Smooth muscle cell (in vitro differentiated cells): ENCODE results near the gene RND1. TPM values are rescaled to one million over a fixed set of nuclear protein-coding genes. Genes with fewer than 3 reads are reported as not detected.
"Not testable (repeated sequence)": the region's sequence is repeated elsewhere in the genome, so short reads cannot be mapped to it uniquely, and the experiment has no call there.

ENCODE experiments used
- DNase-seq: peaks from one replicate; lab custom pipeline; 2025; ENCODE audit not compliant: unreplicated experiment; lab: John Stamatoyannopoulos, UW
- H2AFZ ChIP-seq: fragments of 200-600 bp; sonication (generic); 2 replicates; pipeline ENCODE4 v1.6.0; 2016; ENCODE audit warnings: antibody characterized with exemption, low read depth, mild to moderate bottlenecking
- H3F3A ChIP-seq: fragments of 200-600 bp; sonication (generic); 2 replicates; pipeline ENCODE4 v1.6.0; 2017; ENCODE audit warnings: antibody characterized with exemption, low read depth
- H3K27ac ChIP-seq: fragments of 200-600 bp; sonication (generic); 2 replicates; pipeline ENCODE4 v1.5.1; 2016; ENCODE audit warnings: low read depth, mild to moderate bottlenecking
- H3K27me3 ChIP-seq: fragments of 200-600 bp; sonication (generic); 2 replicates; pipeline ENCODE4 v1.6.1; 2016; ENCODE audit warnings: low read depth, mild to moderate bottlenecking
- H3K36me3 ChIP-seq: fragments of 200-600 bp; sonication (generic); 2 replicates; pipeline ENCODE4 v1.5.1; 2016; ENCODE audit warnings: low read depth
- H3K4me1 ChIP-seq: fragments of 200-600 bp; sonication (generic); 2 replicates; pipeline ENCODE4 v1.5.1; 2016; ENCODE audit warnings: low read depth
- H3K4me2 ChIP-seq: fragments of 200-600 bp; sonication (generic); 2 replicates; pipeline ENCODE4 v1.6.0; 2016; ENCODE audit warnings: mild to moderate bottlenecking
- H3K4me3 ChIP-seq: fragments of 200-600 bp; sonication (generic); 2 replicates; pipeline ENCODE4 v1.5.1; 2016; ENCODE audit warnings: mild to moderate bottlenecking
- H3K79me2 ChIP-seq: fragments of 200-600 bp; sonication (generic); 2 replicates; pipeline ENCODE4 v1.6.0; 2016; ENCODE audit warnings: low read depth, mild to moderate bottlenecking
- H3K9ac ChIP-seq: fragments of 200-600 bp; sonication (generic); 2 replicates; pipeline ENCODE4 v1.6.0; 2016; ENCODE audit warnings: low read depth
- H3K9me3 ChIP-seq: fragments of 200-600 bp; sonication (generic); replicated peaks from 2 replicates; pipeline ENCODE4 v1.5.1; 2016; ENCODE audit warnings: low read depth
- H4K20me1 ChIP-seq: fragments of 200-600 bp; sonication (generic); 2 replicates; pipeline ENCODE4 v1.6.0; 2016; ENCODE audit warnings: low read depth
- WGBS: methylation state at CpG from one replicate; pipeline ENCODE4 v1.1.7; 2016; ENCODE audit warnings: low lambda C conversion rate; 5-methylcytosine and 5-hydroxymethylcytosine counted together
- polyA plus RNA-seq: library from polyadenylated mRNA; unstranded; fragments of >200 nt; fragmentation: Nextera tagmentation; extraction: Ambion mirVana; gene quantifications from 2 replicates; pipeline ENCODE4 v1.2.1, GENCODE V29; 2016
- total RNA-seq: library from RNA; depleted of rRNA; stranded (reverse); fragments of >200 nt; gene quantifications from 2 replicates; pipeline ENCODE4 v1.2.3, GENCODE V29; 2014
- TF ChIP-seq, protein P1 (sequence below): fragments of 200-600 bp; sonication (generic); IDR thresholded peaks from 2 replicates; pipeline ENCODE4 v1.5.1; 2017; ENCODE audit warnings: borderline replicate concordance, mild to moderate bottlenecking, antibody characterized with exemption; ENCODE audit not compliant: insufficient read depth, poor library complexity, severe bottlenecking

The RND1 gene
- total and polyA plus RNA-seq, 2 experiments from 2014 or later, result 0.13 to 0.50 TPM

GRCh38 chr12:48851883-48852733 lies 13.6 kb downstream of the RND1 start, which contains the start of gene DDX23:
DDX23 (minus strand) TSS chr12:48852163; CDS start chr12:48845782, 6,381 bp downstream.
- H3K79me2 ChIP-seq, result peaks cover 46% of the 10 kb centered on the region
- DNase-seq, result peak; percentile 84
- peak within 1 kb of the TSS; percentile 86 for H2AFZ ChIP-seq
- H3K27ac ChIP-seq, result peak within 1 kb of the TSS; percentile 46
- H3K36me3 ChIP-seq, result no peaks in the 10 kb centered on the region
- H3F3A ChIP-seq, result no peaks in the 10 kb centered on the region
- H3K4me3 ChIP-seq, result peak within 1 kb of the TSS; percentile 87
- peak within 1 kb of the TSS; percentile 98 for H3K4me2 ChIP-seq
- H3K27me3 ChIP-seq, result no peaks in the 10 kb centered on the region
- H4K20me1 ChIP-seq, result peaks cover 12% of the 10 kb centered on the region
- no peaks in the 10 kb centered on the region for H3K9me3 ChIP-seq
- TF ChIP-seq, protein P1, sequence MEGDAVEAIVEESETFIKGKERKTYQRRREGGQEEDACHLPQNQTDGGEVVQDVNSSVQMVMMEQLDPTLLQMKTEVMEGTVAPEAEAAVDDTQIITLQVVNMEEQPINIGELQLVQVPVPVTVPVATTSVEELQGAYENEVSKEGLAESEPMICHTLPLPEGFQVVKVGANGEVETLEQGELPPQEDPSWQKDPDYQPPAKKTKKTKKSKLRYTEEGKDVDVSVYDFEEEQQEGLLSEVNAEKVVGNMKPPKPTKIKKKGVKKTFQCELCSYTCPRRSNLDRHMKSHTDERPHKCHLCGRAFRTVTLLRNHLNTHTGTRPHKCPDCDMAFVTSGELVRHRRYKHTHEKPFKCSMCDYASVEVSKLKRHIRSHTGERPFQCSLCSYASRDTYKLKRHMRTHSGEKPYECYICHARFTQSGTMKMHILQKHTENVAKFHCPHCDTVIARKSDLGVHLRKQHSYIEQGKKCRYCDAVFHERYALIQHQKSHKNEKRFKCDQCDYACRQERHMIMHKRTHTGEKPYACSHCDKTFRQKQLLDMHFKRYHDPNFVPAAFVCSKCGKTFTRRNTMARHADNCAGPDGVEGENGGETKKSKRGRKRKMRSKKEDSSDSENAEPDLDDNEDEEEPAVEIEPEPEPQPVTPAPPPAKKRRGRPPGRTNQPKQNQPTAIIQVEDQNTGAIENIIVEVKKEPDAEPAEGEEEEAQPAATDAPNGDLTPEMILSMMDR, result no peak
- peaks cover 15% of the 10 kb centered on the region for H3K4me1 ChIP-seq
- WGBS, result 2% methylated on average over 47 of the region's 53 CpGs
- peak within 1 kb of the TSS; percentile 90 for H3K9ac ChIP-seq

DNA sequence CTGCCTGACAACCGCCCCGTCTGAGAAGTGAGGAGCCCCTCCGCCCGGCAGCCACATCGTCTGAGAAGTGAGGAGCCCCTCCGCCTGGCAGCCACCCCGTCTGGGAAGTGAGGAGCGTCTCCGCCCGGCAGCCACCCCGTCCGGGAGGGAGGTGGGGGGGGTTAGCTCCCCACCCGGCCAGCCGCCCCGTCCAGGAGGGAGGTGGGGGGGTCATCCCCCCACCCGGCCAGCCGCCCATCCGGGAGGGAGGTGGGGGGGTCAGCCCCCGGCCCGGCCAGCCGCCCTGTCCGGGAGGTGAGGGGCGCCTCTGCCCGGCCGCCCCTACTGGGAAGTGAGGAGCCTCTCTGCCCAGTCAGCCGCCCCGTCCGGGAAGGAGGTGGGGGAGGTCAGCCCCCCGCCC lies 23.6 kb downstream of the RND1 start:
- H4K20me1 ChIP-seq, result peaks cover 13% of the 10 kb centered on the region
- 98% methylated on average over 7 of the region's 29 CpGs for whole genome bisulfite sequencing
- not testable (repeated sequence) for H3K4me2 ChIP-seq, H3K9me3 ChIP-seq, H3K27ac ChIP-seq, H3F3A ChIP-seq, H3K4me3 ChIP-seq, H2AFZ ChIP-seq, H3K9ac ChIP-seq, H3K27me3 ChIP-seq, H3K79me2 ChIP-seq, H3K4me1 ChIP-seq, DNase-seq
- peaks cover 28% of the 10 kb centered on the region for H3K36me3 ChIP-seq

DNA sequence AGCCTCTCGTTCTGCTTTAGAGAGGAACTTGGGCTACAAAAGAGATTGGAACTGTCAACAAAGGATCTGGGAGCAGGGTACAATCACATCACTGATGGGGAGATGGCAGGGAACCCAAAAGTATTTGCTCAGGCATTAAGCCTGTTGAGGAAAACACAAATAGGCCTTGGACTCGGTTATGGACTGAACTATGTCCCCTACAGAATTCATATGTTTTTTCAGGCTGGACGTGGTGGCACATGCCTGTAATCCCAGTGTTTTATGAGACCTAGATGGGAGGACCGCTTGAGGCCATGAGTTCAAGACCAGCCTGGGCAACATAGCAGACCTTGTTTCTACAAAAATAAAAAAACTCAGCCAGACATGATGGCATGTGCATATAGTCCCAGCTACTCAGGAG lies 27.6 kb downstream of the RND1 start:
- no peaks in the 10 kb centered on the region for H3K79me2 ChIP-seq
- H3K36me3 ChIP-seq, result peaks cover 32% of the 10 kb centered on the region
- H3F3A ChIP-seq, result no peaks in the 10 kb centered on the region
- TF ChIP-seq, protein P1, result no peak
- no peaks in the 10 kb centered on the region for H3K27me3 ChIP-seq
- no peak overlapping the region for H3K27ac ChIP-seq
- H3K4me1 ChIP-seq, result no peaks in the 10 kb centered on the region
- H3K9me3 ChIP-seq, result no peaks in the 10 kb centered on the region
- 96% methylated on average over 4 of the region's 4 CpGs for WGBS
- DNase-seq, result no peak
- no peaks in the 10 kb centered on the region for H4K20me1 ChIP-seq
- H2AFZ ChIP-seq, result no peak overlapping the region
- no peak overlapping the region for H3K9ac ChIP-seq
- H3K4me2 ChIP-seq, result no peak overlapping the region
- no peak overlapping the region for H3K4me3 ChIP-seq

GRCh38 chr12:48832321-48833060 lies 33.2 kb downstream of the RND1 start:
- Histone ChIP-seq H3K36me3 (peaks cover 22% of the 10 kb centered on the region), H3F3A (no peaks in the 10 kb centered on the region), H3K79me2 (no peaks in the 10 kb centered on the region), H3K4me3 (no peak overlapping the region), H3K27me3 (no peaks in the 10 kb centered on the region), H2AFZ (no peak overlapping the region), H3K9me3 (no peaks in the 10 kb centered on the region), H3K4me1 (no peaks in the 10 kb centered on the region), H4K20me1 (peaks cover 15% of the 10 kb centered on the region), H3K9ac (no peak overlapping the region), H3K27ac (no peak overlapping the region), H3K4me2 (no peak overlapping the region)
- 97% methylated on average over 12 of the region's 12 CpGs for WGBS
- TF ChIP-seq, protein P1, result no peak
- no peak for DNase-seq
